Measurements from ENCODE around the gene RFK.

- TF ChIP-seq CTCF (optimal IDR thresholded peaks at IDR 0.05 in 1 of 3, IDR thresholded peaks at IDR 0.05 in 1 of 3, conservative IDR thresholded peaks at IDR 0.05 in 1 of 3; ENCODE audit: extremely low read depth in 1 of 3, insufficient read depth in 2 of 3, low read length in 3 of 3) (no peak), EZH2 (IDR thresholded peaks at IDR 0.05; ENCODE audit: low read length) (no peak)
These were observed 37.4 kb upstream of the RFK start for GRCh38 chr9:76431601-76432000.
